Heart left ventricle (tissue), 16 donors: ENCODE measurements around the gene PIP5K1B. TPM values are rescaled to one million over a fixed set of nuclear protein-coding genes. Genes with fewer than 3 reads are reported as not detected.

Source experiments
- ATAC-seq, 4 donors: fragments of 200-7000 bp; cut with Tn5 transposase; one replicate each; pipeline ENCODE4 v1.9.1; 2020 to 2022; ENCODE audit warnings: moderate library complexity in 4 of 4, mild to moderate bottlenecking in 3 of 4, moderate number of reproducible peaks in 1 of 4
- DNase-seq, 5 donors: peaks; one replicate each; pipeline ENCODE4 v3.0.0-alpha.2; 2020
- H3K27ac ChIP-seq, 12 donors: fragments of 200-600 bp; sonication (generic) in 4 of 12; one replicate each; pipeline versions ENCODE4 v1.5.0 to v1.8.0; 2016 to 2022; ENCODE audit warnings: mild to moderate bottlenecking in 2 of 12
- H3K27me3 ChIP-seq, 9 donors: fragments of 200-600 bp; sonication (generic) in 2 of 9; one replicate each; pipeline versions ENCODE4 v1.5.1 to v1.8.0; 2016 to 2022; ENCODE audit warnings: mild to moderate bottlenecking in 3 of 9
- H3K36me3 ChIP-seq, 9 donors: fragments of 200-600 bp; sonication (generic) in 2 of 9; one replicate each; pipeline versions ENCODE4 v1.5.0 to v1.8.0; 2018 to 2022; ENCODE audit warnings: mild to moderate bottlenecking in 2 of 9
- H3K4me1 ChIP-seq, 12 donors: fragments of 200-600 bp; sonication (generic) in 4 of 12; one replicate each; pipeline versions ENCODE4 v1.5.0 to v1.8.0; 2016 to 2022; ENCODE audit warnings: mild to moderate bottlenecking in 3 of 12
- H3K4me3 ChIP-seq, 12 donors: fragments of 200-600 bp; sonication (generic) in 4 of 12; one replicate each; pipeline versions ENCODE4 v1.5.0 to v1.8.0; 2017 to 2022; ENCODE audit warnings: mild to moderate bottlenecking in 9 of 12, moderate library complexity in 4 of 12
- H3K9me3 ChIP-seq, 12 donors: fragments of 200-600 bp; sonication (generic) in 4 of 12; one replicate each; pipeline versions ENCODE4 v1.5.0 to v1.8.0; 2016 to 2022; ENCODE audit warnings: mild to moderate bottlenecking in 1 of 12
- CTCF ChIP-seq, 12 donors: fragments of 200-600 bp; sonication (generic) in 4 of 12; IDR thresholded peaks; one replicate each; pipeline versions ENCODE4 v1.5.0 to v1.8.0; 2018 to 2022; ENCODE audit warnings: antibody characterized with exemption in 12 of 12, mild to moderate bottlenecking in 5 of 12
- POLR2A ChIP-seq, 2 donors: fragments of 450-650 bp; IDR thresholded peaks; one replicate each; pipeline ENCODE4 v1.6.1; 2017; ENCODE audit warnings: antibody characterized with exemption in 2 of 2, mild to moderate bottlenecking in 2 of 2, moderate library complexity in 2 of 2
- WGBS, 4 donors: extraction: QIAGEN DNeasy Blood & Tissue Kit in 2 of 4; methylation state at CpG; one replicate each; pipeline versions ENCODE4 v1.1.5 to v1.1.7; 2013 to 2018; 5-methylcytosine and 5-hydroxymethylcytosine counted together
- intact Hi-C, 10 donors: fragments of 100-400 bp; cut with DNase I; formaldehyde crosslinking; loops; one replicate each; pipeline versions ENCODE4 v1.11.1 to v1.14.2; 2022
- polyA plus RNA-seq, 2 donors: library from polyadenylated mRNA; stranded (reverse); fragments of 200-250 nt; gene quantifications; one replicate each; pipeline ENCODE4 v1.2.3, GENCODE V29; 2013
- total RNA-seq, 9 donors: library from RNA; depleted of rRNA in 2 of 9; stranded (reverse); fragments of >200 nt in 2 of 9; fragmentation: NEBNext Ultra II Directional in 3 of 9; extraction: Animal tissue kit (Norgen Biotek cat#: 25700) in 3 of 9; gene quantifications; one replicate each; pipeline versions ENCODE4 v1.1.0 to v1.2.4, GENCODE V29; 2016 to 2023
- donor health status: ischemic (EF 13 %, LVEDD 7.1; RV severe dilation, severe dysfunction).
- donor health status: healthy with polysubstance abuse.
- donor health status: DM: no; HTN: yes; CAD: no.
- donor health status: DM: no; HTN: no; CAD: no.
- donor health status: ischemic (EF 25% LVEDD 6.9; RV normal size, moderate dysfunction).
- donor health status: ischemic (EF 25% LVEDD 5.7; RV mildly dilated, moderate dysfunction).
- donor health status: healthy.
- donor health status: DM: yes; HTN: yes; CAD: no.
- donor health status: ischemic (EF 35%, LVEDD 5.7; RV mildly dilated, moderate dysfunction).
- donor health status: nonischemic (EF 11% LVEDD 7.7; RV severe dilation, severe dysfunction).
- donor health status: DM: yes; HTN: yes; CAD: no.
- donor health status: PGD.
- donor health status: ischemic (EF 29% LVEDD 5.4; RV normal size, mild dysfunction).
- donor health status: nonischemic (EF 23%, LVEDD 6.1; RV moderate dilation, normal function).

Gene PIP5K1B
- total and polyA plus RNA-seq, 11 donors, result 8.6 to 68.0 (median 47.5) TPM

GRCh38 chr9:69034071-69034470 is 329.0 kb downstream of the PIP5K1B start:
- TF ChIP-seq POLR2A (IDR thresholded peaks at IDR 0.05), result no peak
- no peak for TF ChIP-seq CTCF (IDR thresholded peaks at IDR 0.05)
- 47 to 55% (median 50%) methylated on average over 2 of the region's 2 CpGs for WGBS, 4 donors
- intact Hi-C loops, result no loop called here

GRCh38 chr9:69035438-69036308 is 330.6 kb downstream of the PIP5K1B start, which contains the start of gene FXN:
Gene FXN (plus strand): TSS chr9:69035752. CDS start chr9:69035783, 31 bp downstream.
- WGBS, 4 donors, result 1% methylated on average over 16 to 75 of the region's 75 CpGs
- intact Hi-C loops, result loop anchor here in 2 of 10 donors (5.0 kb wide), 2 partner anchors 157 to 162 kb away; no protein-coding TSS in a partner anchor
- Histone ChIP-seq H3K4me1 (peaks cover 0 to 14% (median 7%) of the 10 kb centered on the region in 12 donors), H3K36me3 (no peaks in the 10 kb centered on the region), H3K27ac (peak within 1 kb of the TSS; percentile 28 to 95 (median 87)), H3K9me3 (no peaks in the 10 kb centered on the region), H3K4me3 (peak within 1 kb of the TSS; percentile 46 to 94 (median 78)), H3K27me3 (no peaks in the 10 kb centered on the region)
- peak in 1 of 2 donors; percentile 56 for TF ChIP-seq POLR2A (IDR thresholded peaks at IDR 0.05)
- TF ChIP-seq CTCF (IDR thresholded peaks at IDR 0.05), result peak; percentile 97 to 100 (median 99)
- peak; percentile 81 to 97 (median 94) for ATAC-seq
- DNase-seq, result peak; percentile 82 to 93 (median 87)

More at GRCh38 chr9:69034071-69034470, 329.0 kb downstream of the PIP5K1B start:
- Histone ChIP-seq H3K36me3 (no peaks in the 10 kb centered on the region), H3K9me3 (peaks cover 0 to 5% (median 0%) of the 10 kb centered on the region in 12 donors), H3K4me1 (peaks cover 0 to 22% (median 7%) of the 10 kb centered on the region in 12 donors), H3K27me3 (no peaks in the 10 kb centered on the region), H3K4me3 (no peak overlapping the region), H3K27ac (no peak overlapping the region)
- DNase-seq (no peak), ATAC-seq (no peak)

DNA sequence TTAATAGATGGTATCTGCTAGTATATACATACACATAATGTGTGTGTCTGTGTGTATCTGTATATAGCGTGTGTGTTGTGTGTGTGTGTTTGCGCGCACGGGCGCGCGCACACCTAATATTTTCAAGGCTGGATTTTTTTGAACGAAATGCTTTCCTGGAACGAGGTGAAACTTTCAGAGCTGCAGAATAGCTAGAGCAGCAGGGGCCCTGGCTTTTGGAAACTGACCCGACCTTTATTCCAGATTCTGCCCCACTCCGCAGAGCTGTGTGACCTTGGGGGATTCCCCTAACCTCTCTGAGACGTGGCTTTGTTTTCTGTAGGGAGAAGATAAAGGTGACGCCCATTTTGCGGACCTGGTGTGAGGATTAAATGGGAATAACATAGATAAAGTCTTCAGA is 331.3 kb downstream of the PIP5K1B start:
- DNase-seq (no peak), ATAC-seq (peak in 3 of 4 donors; percentile 1 to 31 (median 17))
- WGBS, 4 donors, result 5 to 8% (median 6%) methylated on average over 14 of the region's 14 CpGs
- intact Hi-C loops, result loop anchor here in 2 of 10 donors (5.0 kb wide), 2 partner anchors 156 to 161 kb away; no protein-coding TSS in a partner anchor
- no peaks in the 10 kb centered on the region for H3K27me3 ChIP-seq
- H3K9me3 ChIP-seq, result no peaks in the 10 kb centered on the region
- H3K4me3 ChIP-seq, result peak overlapping the region; percentile 46 to 94 (median 78)
- H3K36me3 ChIP-seq, result no peaks in the 10 kb centered on the region
- no peak for TF ChIP-seq CTCF (IDR thresholded peaks at IDR 0.05)
- no peak for TF ChIP-seq POLR2A (IDR thresholded peaks at IDR 0.05)
- H3K4me1 ChIP-seq, result peaks cover 0 to 18% (median 7%) of the 10 kb centered on the region in 12 donors
- H3K27ac ChIP-seq, result peak overlapping the region; percentile 28 to 95 (median 87)

DNA sequence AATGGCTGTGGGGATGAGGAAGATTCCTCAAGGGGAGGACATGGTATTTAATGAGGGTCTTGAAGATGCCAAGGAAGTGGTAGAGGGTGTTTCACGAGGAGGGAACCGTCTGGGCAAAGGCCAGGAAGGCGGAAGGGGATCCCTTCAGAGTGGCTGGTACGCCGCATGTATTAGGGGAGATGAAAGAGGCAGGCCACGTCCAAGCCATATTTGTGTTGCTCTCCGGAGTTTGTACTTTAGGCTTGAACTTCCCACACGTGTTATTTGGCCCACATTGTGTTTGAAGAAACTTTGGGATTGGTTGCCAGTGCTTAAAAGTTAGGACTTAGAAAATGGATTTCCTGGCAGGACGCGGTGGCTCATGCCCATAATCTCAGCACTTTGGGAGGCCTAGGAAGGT is 331.8 kb downstream of the PIP5K1B start:
- no peaks in the 10 kb centered on the region for H3K9me3 ChIP-seq
- 57 to 68% (median 59%) methylated on average over 10 of the region's 10 CpGs for WGBS, 4 donors
- H3K4me3 ChIP-seq, result peak overlapping the region in 11 of 12 donors; percentile 46 to 94 (median 75)
- intact Hi-C loops, result loop anchor here in 2 of 10 donors (5.0 kb wide), 2 partner anchors 156 to 161 kb away; no protein-coding TSS in a partner anchor
- no peaks in the 10 kb centered on the region for H3K36me3 ChIP-seq
- H3K27ac ChIP-seq, result peak overlapping the region in 11 of 12 donors; percentile 82 to 95 (median 90)
- H3K27me3 ChIP-seq, result no peaks in the 10 kb centered on the region
- no peak for DNase-seq
- no peak for ATAC-seq
- TF ChIP-seq POLR2A (IDR thresholded peaks at IDR 0.05), result no peak
- TF ChIP-seq CTCF (IDR thresholded peaks at IDR 0.05), result no peak
- peaks cover 0 to 22% (median 7%) of the 10 kb centered on the region in 12 donors for H3K4me1 ChIP-seq
